22Rv1 (cell line): ENCODE data around the gene MRPL49.

ENCODE experiments used
- H3K27ac ChIP-seq: fragments of 450-650 bp; 2 replicates; pipeline ENCODE4 v1.5.1; 2017
- CTCF ChIP-seq: fragments of 450-650 bp; IDR thresholded peaks from 2 replicates; pipeline ENCODE4 v1.5.1; 2017; ENCODE audit warnings: mild to moderate bottlenecking
- ZFX ChIP-seq: fragments of 450-650 bp; IDR thresholded peaks from 2 replicates; pipeline ENCODE4 v1.6.1; 2017; ENCODE audit warnings: antibody characterized with exemption, borderline replicate concordance

MRPL49 gene

GRCh38 chr11:65110354-65110861 is 11.7 kb upstream of the MRPL49 start:
- TF ChIP-seq CTCF, result peak; percentile 96
- no peak for TF ChIP-seq ZFX
- H3K27ac ChIP-seq, result peak overlapping the region; percentile 99

GRCh38 chr11:65111159-65111743 is 10.9 kb upstream of the MRPL49 start:
- TF ChIP-seq CTCF, result no peak
- TF ChIP-seq ZFX, result no peak
- H3K27ac ChIP-seq, result peak overlapping the region; percentile 99

GRCh38 chr11:65111744-65112545 is 10.2 kb upstream of the MRPL49 start, which contains the start of gene TM7SF2:
TM7SF2 (plus strand) TSS chr11:65111872; CDS start chr11:65112016, 144 bp downstream.
- peak within 1 kb of the TSS; percentile 99 for H3K27ac ChIP-seq
- TF ChIP-seq ZFX (no peak), CTCF (no peak)

- TF ChIP-seq ZFX, result no peak
- peak; percentile 98 for TF ChIP-seq CTCF
- H3K27ac ChIP-seq, result peak overlapping the region; percentile 99
These were observed 9.4 kb upstream of the MRPL49 start for GRCh38 chr11:65112546-65113360.

- peak overlapping the region; percentile 99 for H3K27ac ChIP-seq
- TF ChIP-seq CTCF (no peak), ZFX (no peak)
These were observed 8.8 kb upstream of the MRPL49 start for GRCh38 chr11:65113361-65113756.

- no peak for TF ChIP-seq ZFX
- no peak for TF ChIP-seq CTCF
- peak overlapping the region; percentile 99 for H3K27ac ChIP-seq
These were observed 8.3 kb upstream of the MRPL49 start for GRCh38 chr11:65113839-65114238.
